Left lung (tissue), 10 donors: ENCODE results near the gene PTP4A2. TPM values are rescaled to one million over a fixed set of nuclear protein-coding genes. Genes with fewer than 3 reads are reported as not detected.
A peak's percentile ranks its signal among the peaks of the same experiment; 100 is the strongest.

ENCODE experiments used
- ATAC-seq: fragments of 200-7000 bp; cut with Tn5 transposase; one replicate; pipeline ENCODE4 v1.9.1; 2020; ENCODE audit warnings: moderate library complexity
- DNase-seq, 4 donors: peaks; one replicate each; pipeline ENCODE4 v3.0.0-alpha.2; 2013 to 2020
- H3K27ac ChIP-seq, 2 donors: fragments of 200-600 bp; sonication (generic) in 1 of 2; one replicate each; pipeline versions ENCODE4 v1.5.0 to v1.8.0; 2020 to 2021
- H3K27me3 ChIP-seq, 2 donors: fragments of 200-600 bp; sonication (generic) in 1 of 2; one replicate each; pipeline versions ENCODE4 v1.5.0 to v1.8.0; 2020 to 2021
- H3K36me3 ChIP-seq, 2 donors: fragments of 200-600 bp; sonication (generic) in 1 of 2; one replicate each; pipeline versions ENCODE4 v1.5.0 to v1.8.0; 2020 to 2021
- H3K4me1 ChIP-seq, 2 donors: fragments of 200-600 bp; one replicate each; pipeline ENCODE4 v1.8.0; 2021
- H3K4me3 ChIP-seq, 2 donors: fragments of 200-600 bp; sonication (generic) in 1 of 2; one replicate each; pipeline versions ENCODE4 v1.5.0 to v1.8.0; 2020 to 2021; ENCODE audit warnings: mild to moderate bottlenecking in 1 of 2
- H3K9me3 ChIP-seq, 2 donors: fragments of 200-600 bp; sonication (generic) in 1 of 2; one replicate each; pipeline versions ENCODE4 v1.5.0 to v1.8.0; 2020 to 2021
- CTCF ChIP-seq, 2 donors: fragments of 200-600 bp; sonication (generic) in 1 of 2; IDR thresholded peaks; one replicate each; pipeline versions ENCODE4 v1.5.0 to v1.8.0; 2021; ENCODE audit warnings: antibody characterized with exemption in 2 of 2
- intact Hi-C, 2 donors: fragments of 100-400 bp; cut with DNase I; formaldehyde crosslinking; loops; one replicate each; pipeline versions ENCODE4 v1.11.2 to v1.14.2; 2022
- polyA plus RNA-seq, 6 donors: library from polyadenylated mRNA; unstranded; fragments of 120-200 nt; gene quantifications; one replicate each; pipeline ENCODE4 v1.2.1, GENCODE V29; 2013; ENCODE audit not compliant: insufficient read length in 6 of 6
- total RNA-seq, 2 donors: library from RNA; stranded (reverse); fragmentation: NEBNext Ultra II Directional; extraction: Animal tissue kit (Norgen Biotek cat#: 25700); gene quantifications; one replicate each; pipeline ENCODE4 v1.2.1, GENCODE V29; 2021
- donor health status: DM: no; HTN: yes; CAD: no.
- donor health status: DM: no; HTN: no; CAD: no.

The PTP4A2 gene
- total and polyA plus RNA-seq, 8 donors = 193 to 272 (median 228) TPM

DNA sequence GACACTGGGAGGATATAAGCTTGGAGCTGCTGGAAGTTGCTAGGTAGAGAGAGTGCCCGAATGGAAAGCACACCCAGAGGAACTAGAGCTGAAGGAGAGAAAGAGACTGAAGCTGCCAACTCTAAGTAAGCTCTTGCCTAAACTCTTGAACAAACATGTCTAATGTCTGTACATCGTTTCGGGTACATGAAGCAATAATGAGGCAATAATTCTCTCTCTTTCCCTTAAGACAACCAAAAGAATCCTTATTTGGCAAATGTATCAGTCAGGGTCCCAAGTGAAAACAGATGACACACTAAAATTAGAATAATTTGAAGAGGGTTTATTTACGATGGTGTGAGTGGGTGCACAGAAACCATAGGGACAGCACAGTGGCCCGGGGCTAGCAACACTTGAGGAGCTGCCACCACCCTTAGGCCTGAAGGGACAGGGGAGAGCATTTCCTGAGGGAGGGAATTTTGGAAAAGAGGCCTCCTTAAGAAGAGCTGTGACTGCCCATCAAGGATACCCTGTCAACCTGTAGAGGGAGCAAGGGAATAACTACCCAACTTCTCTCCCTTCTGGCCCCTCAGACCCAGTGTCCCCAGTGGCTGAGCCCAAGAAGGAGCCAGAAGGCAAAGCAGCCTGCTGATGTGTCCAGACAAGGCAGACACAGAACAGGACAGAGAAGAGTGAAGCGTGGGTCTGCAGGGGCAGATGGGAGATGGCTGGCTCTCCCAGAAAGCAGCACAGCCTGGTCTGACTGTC, 39.4 kb upstream of the PTP4A2 start:
- no peaks in the 10 kb centered on the region for H3K27me3 ChIP-seq
- ATAC-seq = peak; percentile 53
- no peaks in the 10 kb centered on the region for H3K9me3 ChIP-seq
- H3K4me3 ChIP-seq = no peak overlapping the region
- intact Hi-C loops = no loop called here
- no peak for DNase-seq
- H3K36me3 ChIP-seq = no peaks in the 10 kb centered on the region
- TF ChIP-seq CTCF (IDR thresholded peaks at IDR 0.05) = no peak
- no peak overlapping the region for H3K27ac ChIP-seq
- peaks cover 0 to 17% of the 10 kb centered on the region in 2 donors for H3K4me1 ChIP-seq

DNA sequence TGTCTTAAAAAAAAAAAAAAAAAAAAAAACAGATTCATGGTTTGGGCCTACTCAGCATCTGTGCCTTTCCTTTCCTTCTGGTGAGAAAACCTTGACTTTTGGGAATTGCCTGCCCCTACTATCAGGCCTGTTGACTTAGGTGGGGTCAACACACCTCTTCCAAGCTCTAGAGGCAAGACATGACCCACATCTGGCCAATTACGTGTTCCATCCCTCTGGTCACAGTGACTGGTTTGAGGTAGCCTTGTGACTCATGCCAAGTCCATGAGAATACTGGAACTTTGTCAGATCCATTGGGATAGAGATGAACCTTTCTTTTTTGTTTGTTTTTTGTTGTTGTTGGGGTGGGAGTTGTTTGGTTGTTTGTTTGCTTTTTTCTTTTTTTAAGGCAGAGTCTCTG, 38.2 kb upstream of the PTP4A2 start:
- no peak for DNase-seq
- H3K27ac ChIP-seq = no peak overlapping the region
- no peaks in the 10 kb centered on the region for H3K9me3 ChIP-seq
- no peaks in the 10 kb centered on the region for H3K27me3 ChIP-seq
- no peak for ATAC-seq
- H3K36me3 ChIP-seq = no peaks in the 10 kb centered on the region
- intact Hi-C loops = no loop called here
- no peak overlapping the region for H3K4me3 ChIP-seq
- no peak for TF ChIP-seq CTCF (IDR thresholded peaks at IDR 0.05)
- peaks cover 0 to 6% of the 10 kb centered on the region in 2 donors for H3K4me1 ChIP-seq

DNA sequence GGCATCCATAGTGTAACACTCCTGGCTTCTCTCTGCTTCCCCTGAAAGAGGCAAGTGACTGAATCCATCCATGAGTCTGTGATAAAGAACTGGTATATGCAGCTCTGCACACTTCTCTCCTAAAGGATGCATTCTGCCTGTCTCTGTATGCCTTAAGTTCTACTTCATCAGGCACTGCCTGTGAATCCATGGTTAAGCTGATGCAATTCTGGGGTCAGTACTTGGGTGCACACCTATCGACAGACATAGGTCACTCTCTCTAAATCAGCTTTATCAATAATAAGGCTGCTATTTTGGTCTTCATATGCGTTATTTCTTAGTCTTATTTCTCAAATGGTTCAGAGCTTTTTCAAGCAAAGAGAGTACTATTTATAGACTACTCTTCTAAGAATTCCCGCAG, 32.7 kb upstream of the PTP4A2 start:
- no peaks in the 10 kb centered on the region for H3K27me3 ChIP-seq
- intact Hi-C loops = no loop called here
- no peak overlapping the region for H3K4me3 ChIP-seq
- H3K36me3 ChIP-seq = no peaks in the 10 kb centered on the region
- TF ChIP-seq CTCF (IDR thresholded peaks at IDR 0.05) = no peak
- no peaks in the 10 kb centered on the region for H3K4me1 ChIP-seq
- ATAC-seq (no peak), DNase-seq (no peak)
- no peak overlapping the region for H3K27ac ChIP-seq
- H3K9me3 ChIP-seq = no peaks in the 10 kb centered on the region

- no peak for DNase-seq
- intact Hi-C loops = loop anchor here in 1 of 2 donors (10.0 kb wide), 1 partner anchor 167 kb away; no protein-coding TSS in a partner anchor
- Histone ChIP-seq H3K36me3 (no peaks in the 10 kb centered on the region), H3K4me3 (no peak overlapping the region), H3K4me1 (peaks cover 0 to 67% of the 10 kb centered on the region in 2 donors), H3K27ac (no peak overlapping the region), H3K9me3 (no peaks in the 10 kb centered on the region), H3K27me3 (no peaks in the 10 kb centered on the region)
- TF ChIP-seq CTCF (IDR thresholded peaks at IDR 0.05) = no peak
- ATAC-seq = no peak
Observed at GRCh38 chr1:31961536-31961935, 23.4 kb upstream of the PTP4A2 start.

- TF ChIP-seq CTCF (IDR thresholded peaks at IDR 0.05) = no peak
- DNase-seq (no peak), ATAC-seq (no peak)
- intact Hi-C loops = loop anchor here in 1 of 2 donors (10.0 kb wide), 1 partner anchor 165 kb away; no protein-coding TSS in a partner anchor
- Histone ChIP-seq H3K9me3 (no peaks in the 10 kb centered on the region), H3K27ac (peak overlapping the region in 1 of 2 donors; percentile 10), H3K4me1 (peaks cover 11 to 85% of the 10 kb centered on the region in 2 donors), H3K27me3 (no peaks in the 10 kb centered on the region), H3K4me3 (no peak overlapping the region), H3K36me3 (no peaks in the 10 kb centered on the region)
Observed at GRCh38 chr1:31959521-31960340, 21.6 kb upstream of the PTP4A2 start.
